ENCODE data around the gene VAMP8.
"Not testable (repeated sequence)": the region's sequence is repeated elsewhere in the genome, so short reads cannot be mapped to it uniquely, and the experiment has no call there.

Gene VAMP8

DNA sequence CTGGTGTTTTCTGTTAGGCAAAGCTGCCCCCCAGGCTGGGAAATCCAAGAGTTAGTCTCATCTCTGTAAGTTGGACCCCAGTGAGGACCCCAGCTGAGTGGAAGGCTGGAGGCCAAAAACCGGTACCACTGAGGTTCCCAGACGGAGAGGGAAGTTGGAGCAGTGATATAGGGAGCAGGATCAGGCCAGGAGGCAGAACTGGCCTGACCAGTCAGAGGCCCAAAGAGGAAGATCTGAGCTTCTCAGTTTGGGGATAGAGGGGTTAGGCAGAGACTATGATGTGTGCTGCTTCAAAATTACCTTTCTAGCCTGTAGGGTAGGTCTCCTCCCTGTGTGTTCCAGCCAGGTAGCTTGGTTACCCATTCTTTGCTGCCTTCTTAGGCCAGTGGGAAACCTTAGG lies 13.6 kb downstream of the VAMP8 start:
- DNase-seq (ENCODE audit: low spot score), result no peak
- no peak for TF ChIP-seq CTCF (IDR thresholded peaks at IDR 0.05; ENCODE audit: extremely low read depth, missing control alignments)

GRCh38 chr2:85591563-85591962 lies 14.2 kb downstream of the VAMP8 start:
- no peak for TF ChIP-seq CTCF (IDR thresholded peaks at IDR 0.05; ENCODE audit: extremely low read depth, missing control alignments)

GRCh38 chr2:85592299-85592698 lies 14.9 kb downstream of the VAMP8 start:
- not testable (repeated sequence) for DNase-seq (ENCODE audit: low spot score)

More at GRCh38 chr2:85591563-85591962, 14.2 kb downstream of the VAMP8 start:
- DNase-seq (ENCODE audit: low spot score), result no peak

- TF ChIP-seq CTCF (IDR thresholded peaks at IDR 0.05; ENCODE audit: extremely low read depth, missing control alignments), result no peak
- no peak for DNase-seq (ENCODE audit: low spot score)
Observed at GRCh38 chr2:85593023-85593422, 15.6 kb downstream of the VAMP8 start.

DNA sequence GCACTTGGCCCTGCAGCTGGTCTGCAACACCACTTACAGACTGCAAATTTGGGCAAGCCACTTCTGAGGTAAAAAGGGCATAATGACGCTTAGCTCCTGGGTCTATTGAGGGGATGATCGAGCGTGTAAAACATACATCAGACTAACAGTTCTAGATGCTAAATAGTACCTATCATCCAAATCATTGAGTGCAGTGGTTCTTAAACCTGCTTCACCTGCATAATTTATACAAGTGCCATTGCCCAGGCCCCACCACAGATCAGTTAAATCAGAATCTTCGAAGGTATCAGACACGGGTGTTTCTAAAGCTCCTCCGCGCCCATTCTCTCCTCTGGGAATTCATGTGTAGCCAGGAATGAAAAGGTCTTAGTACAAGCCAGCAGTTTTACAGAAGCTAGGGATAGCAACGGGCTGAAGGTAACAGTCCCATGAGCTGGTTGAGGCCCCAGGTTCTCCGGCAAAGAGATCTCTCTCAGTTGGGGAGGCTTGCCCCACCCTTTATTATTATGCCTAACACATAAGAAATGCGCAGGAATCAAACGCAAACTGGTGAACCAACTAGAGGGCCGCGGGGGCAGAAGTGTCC lies 17.4 kb downstream of the VAMP8 start:
- no peak for DNase-seq (ENCODE audit: low spot score)
- no peak for TF ChIP-seq CTCF (IDR thresholded peaks at IDR 0.05; ENCODE audit: extremely low read depth, missing control alignments)

DNA sequence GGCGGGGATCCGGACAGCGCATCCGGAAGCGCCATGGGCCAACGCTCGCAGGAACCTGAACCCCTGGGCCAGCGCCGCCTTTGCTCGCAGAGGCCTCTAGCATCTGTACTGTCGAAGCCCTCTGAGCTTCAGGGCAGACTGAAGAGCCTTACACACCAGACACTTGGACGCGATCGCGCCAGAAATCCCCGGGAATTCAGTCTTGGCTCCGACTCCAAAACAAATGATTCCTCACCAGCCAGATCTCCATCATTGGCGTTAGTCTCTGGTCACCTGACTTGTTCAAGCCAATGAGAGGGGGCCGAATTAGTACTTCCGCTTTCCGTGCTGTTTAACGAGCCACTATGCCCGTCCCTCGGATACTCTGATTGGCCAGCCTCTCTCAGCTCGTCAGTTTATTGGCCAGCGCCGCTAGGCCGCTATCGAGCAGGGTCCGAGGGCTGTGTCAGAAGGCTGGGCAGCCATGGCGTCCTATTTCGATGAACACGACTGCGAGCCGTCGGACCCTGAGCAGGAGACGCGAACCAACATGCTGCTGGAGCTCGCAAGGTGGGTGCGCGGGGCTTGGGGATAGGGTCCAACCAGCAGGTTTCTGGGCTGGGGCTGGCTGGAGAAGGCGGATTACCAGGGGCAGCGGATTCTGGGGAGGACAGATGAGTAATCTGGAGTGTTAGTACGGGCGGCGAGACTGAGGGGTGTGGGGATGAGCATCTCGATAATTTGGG lies 18.1 kb downstream of the VAMP8 start, which contains the start of gene RNF181:
TSS of gene RNF181 (plus strand) at position 445 of the 725 bp plus-strand sequence. CDS start at position 464, 19 bp downstream.
- DNase-seq (ENCODE audit: low spot score), result peak; percentile 94
- no peak for TF ChIP-seq CTCF (IDR thresholded peaks at IDR 0.05; ENCODE audit: extremely low read depth, missing control alignments)

DNA sequence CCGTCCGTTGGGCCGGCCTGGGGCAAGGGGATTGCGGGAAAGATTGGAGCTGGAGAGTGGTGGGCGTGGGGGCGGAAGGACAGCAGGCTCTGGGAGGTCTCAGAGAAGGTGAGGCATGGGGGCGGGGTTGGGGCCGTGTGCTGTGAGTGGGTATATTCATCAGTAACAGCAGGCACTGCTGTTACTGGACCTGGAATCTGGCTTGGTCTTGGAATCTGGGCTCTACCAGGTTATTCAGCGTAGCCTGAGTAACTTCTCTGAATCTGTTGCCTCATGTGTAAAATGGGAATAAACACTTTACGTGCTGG lies 18.6 kb downstream of the VAMP8 start:
- TF ChIP-seq CTCF (IDR thresholded peaks at IDR 0.05; ENCODE audit: extremely low read depth, missing control alignments), result no peak
- no peak for DNase-seq (ENCODE audit: low spot score)
